GM10266 (cell line): Measurements from ENCODE around the gene TAF12.
"Not testable (repeated sequence)": the region's sequence is repeated elsewhere in the genome, so short reads cannot be mapped to it uniquely, and the experiment has no call there.

Experiments
- DNase-seq: peaks from one replicate; pipeline ENCODE4 v3.0.0; 2012; ENCODE audit errors: extremely low spot score
- CTCF ChIP-seq: IDR thresholded peaks from 2 replicates; pipeline ENCODE4 v1.5.1; 2012; ENCODE audit warnings: mild to moderate bottlenecking, low read depth; ENCODE audit not compliant: control insufficient read depth, insufficient read depth; ENCODE audit errors: missing control alignments

The TAF12 gene

GRCh38 chr1:28642847-28643635 lies at the start of gene TAF12:
TSS of gene TAF12 (minus strand) at chr1:28643067. CDS start at chr1:28622081, 20,986 bp downstream.
- peak; percentile 65 for TF ChIP-seq CTCF
- peak; percentile 85 for DNase-seq

GRCh38 chr1:28691627-28692026 lies 48.8 kb upstream of the TAF12 start:
- not testable (repeated sequence) for DNase-seq

GRCh38 chr1:28684937-28685336 lies 42.1 kb upstream of the TAF12 start:
- DNase-seq, result no peak
- TF ChIP-seq CTCF, result no peak

GRCh38 chr1:28682840-28683239 lies 40.0 kb upstream of the TAF12 start:
- TF ChIP-seq CTCF, result no peak
- DNase-seq, result no peak

GRCh38 chr1:28680151-28680550 lies 37.3 kb upstream of the TAF12 start:
- no peak for TF ChIP-seq CTCF
- DNase-seq, result no peak

GRCh38 chr1:28675924-28676257 lies 33.0 kb upstream of the TAF12 start:
- TF ChIP-seq CTCF, result no peak
- DNase-seq, result no peak

- DNase-seq, result not testable (repeated sequence)
These were observed 30.1 kb upstream of the TAF12 start for GRCh38 chr1:28672971-28673370.

GRCh38 chr1:28671254-28671780 lies 28.4 kb upstream of the TAF12 start:
- TF ChIP-seq CTCF, result no peak
- no peak for DNase-seq
